Panc1 (cell line): ENCODE results near the gene SHISA9. TPM values are rescaled to one million over a fixed set of nuclear protein-coding genes. Genes with fewer than 3 reads are reported as not detected.

ENCODE experiments used
- ATAC-seq: fragments of 200-7000 bp; cut with Tn5 transposase; 2 replicates; pipeline ENCODE4 v1.9.1; 2020; ENCODE audit warnings: mild to moderate bottlenecking, moderate library complexity
- BruUV-seq: library from RNA; stranded (reverse); fragments of 400-500 nt; replicated peaks from 2 replicates; lab custom pipeline; 2021; lab: Mats Ljungman, UMichigan
- CTCF ChIA-PET: fragments of 300-600 bp; sonication (Branson Sonifier 250); formaldehyde crosslinking; loops from one replicate; lab custom pipeline; 2022; ENCODE audit warnings: antibody characterized with exemption; lab: Charles Lee
- POLR2A ChIA-PET: fragments of 300-600 bp; sonication (Branson Sonifier 250); formaldehyde crosslinking; loops from one replicate; lab custom pipeline; 2022; ENCODE audit warnings: antibody characterized with exemption; lab: Charles Lee
- DNase-seq: peaks from one replicate; pipeline ENCODE4 v3.0.0-alpha.2; 2010; ENCODE audit warnings: low read depth, low spot score
- H3K27ac ChIP-seq: 2 replicates; pipeline ENCODE4 v1.5.1; 2011; ENCODE audit warnings: mild to moderate bottlenecking, low read length, inconsistent platforms
- H3K27me3 ChIP-seq: fragments of 200-500 bp; sonication (Bioruptor generic); 2 replicates; pipeline ENCODE4 v1.6.0; 2014; ENCODE audit warnings: low read length, inconsistent platforms; ENCODE audit not compliant: control insufficient read depth, insufficient read depth
- H3K36me3 ChIP-seq: fragments of 200-500 bp; sonication (Bioruptor generic); 2 replicates; pipeline ENCODE4 v1.5.1; 2014; ENCODE audit warnings: inconsistent platforms, mild to moderate bottlenecking, low read length, moderate library complexity; ENCODE audit not compliant: control insufficient read depth, insufficient read depth
- H3K4me1 ChIP-seq: 2 replicates; pipeline ENCODE4 v1.5.1; 2011; ENCODE audit warnings: inconsistent platforms, mild to moderate bottlenecking, low read length, moderate library complexity; ENCODE audit not compliant: control insufficient read depth, insufficient read depth
- H3K4me3 ChIP-seq, 2 experiments: 2 replicates each; pipeline ENCODE4 v1.5.1; 2011 to 2012; ENCODE audit warnings: low read depth in 2 of 2, low read length in 2 of 2, mild to moderate bottlenecking in 2 of 2, inconsistent platforms in 1 of 2, moderate library complexity in 1 of 2
- H3K9me3 ChIP-seq: fragments of 200-500 bp; sonication (Bioruptor generic); 2 replicates; pipeline ENCODE4 v1.5.1; 2014; ENCODE audit warnings: low read depth, mild to moderate bottlenecking, inconsistent platforms, low read length, moderate library complexity; ENCODE audit not compliant: control insufficient read depth, insufficient read depth
- CTCF ChIP-seq: fragments of 450-650 bp; IDR thresholded peaks from 2 replicates; pipeline ENCODE4 v1.5.1; 2017; ENCODE audit warnings: mild to moderate bottlenecking
- POLR2AphosphoS5 ChIP-seq: IDR thresholded peaks from 2 replicates; pipeline ENCODE4 v1.6.1; 2012; ENCODE audit warnings: mild to moderate bottlenecking, low read depth, low read length, moderate library complexity
- REST ChIP-seq, 2 experiments: IDR thresholded peaks; 2 replicates each; pipeline ENCODE4 v1.6.1; 2011 to 2012; ENCODE audit warnings: low read depth in 2 of 2, control low read depth in 1 of 2, low read length in 1 of 2, mild to moderate bottlenecking in 1 of 2, moderate library complexity in 1 of 2; ENCODE audit not compliant: insufficient read depth in 1 of 2
- SIN3A ChIP-seq: IDR thresholded peaks from 2 replicates; pipeline ENCODE4 v1.6.1; 2012; ENCODE audit warnings: low read depth, mild to moderate bottlenecking, low read length, moderate library complexity, borderline replicate concordance; ENCODE audit not compliant: insufficient read depth
- TCF7L2 ChIP-seq: IDR thresholded peaks from 2 replicates; pipeline ENCODE4 v1.6.1; 2011; ENCODE audit warnings: mild to moderate bottlenecking, low read depth, low read length, inconsistent platforms
- in situ Hi-C: cut with HindIII; loops from 2 replicates; pipeline ENCODE4 v1.10.0; 2016; ENCODE audit warnings: low sequenced_read_pairs, low pct_unique_long_range_greater_than_20kb
- intact Hi-C: fragments of 100-400 bp; cut with micrococcal nuclease; formaldehyde crosslinking; loops from one replicate; pipeline ENCODE4 v1.10.0; 2022; ENCODE audit not compliant: unreplicated experiment
- total RNA-seq: library from RNA; stranded (reverse); gene quantifications from one replicate; pipeline ENCODE4 v1.2.1, GENCODE V29; 2021; ENCODE audit not compliant: unreplicated experiment

Gene SHISA9
- total RNA-seq, 1 experiment from 2014 or later, result 0.10 TPM

GRCh38 chr16:13049688-13050087, 148.3 kb downstream of the SHISA9 start:
- Histone ChIP-seq H3K4me3 (no peak overlapping the region), H3K36me3 (no peaks in the 10 kb centered on the region), H3K27ac (no peak overlapping the region), H3K27me3 (no peaks in the 10 kb centered on the region), H3K4me1 (no peaks in the 10 kb centered on the region), H3K9me3 (no peaks in the 10 kb centered on the region; the same call in 1 of the 2 replicates)
- intact Hi-C loops (no loop called here), in situ Hi-C loops (no loop called here)
- ChIA-PET CTCF (no interaction called here), POLR2A (no interaction called here)
- no peak for DNase-seq
- TF ChIP-seq CTCF (no peak), SIN3A (no peak), TCF7L2 (no peak), POLR2AphosphoS5 (no peak), REST (IDR thresholded peaks at IDR 0.05; ENCODE audit: insufficient read depth in 1 of 2, low read depth in 2 of 2, low read length in 1 of 2) (no peak)
- BruUV-seq, result no TSS peak
- ATAC-seq, result no peak

GRCh38 chr16:13052431-13052830, 151.0 kb downstream of the SHISA9 start:
- ChIA-PET POLR2A (no interaction called here), CTCF (no interaction called here)
- no TSS peak for BruUV-seq
- Histone ChIP-seq H3K36me3 (no peaks in the 10 kb centered on the region), H3K4me1 (no peaks in the 10 kb centered on the region), H3K27me3 (no peaks in the 10 kb centered on the region), H3K9me3 (no peaks in the 10 kb centered on the region; the same call in 1 of the 2 replicates), H3K4me3 (no peak overlapping the region), H3K27ac (no peak overlapping the region)
- in situ Hi-C loops (no loop called here), intact Hi-C loops (no loop called here)
- DNase-seq (no peak), ATAC-seq (no peak)
- TF ChIP-seq TCF7L2, result no peak
- no peak for TF ChIP-seq CTCF
- no peak for TF ChIP-seq POLR2AphosphoS5
- TF ChIP-seq REST (IDR thresholded peaks at IDR 0.05; ENCODE audit: insufficient read depth in 1 of 2, low read depth in 2 of 2, low read length in 1 of 2), result no peak
- TF ChIP-seq SIN3A, result no peak
